Measurements from ENCODE around the gene ANKRD53. TPM values are rescaled to one million over a fixed set of nuclear protein-coding genes. Genes with fewer than 3 reads are reported as not detected.

The ANKRD53 gene
- total and polyA plus RNA-seq, 4 donors, result 0.88 to 5.0 (median 2.6) TPM

DNA sequence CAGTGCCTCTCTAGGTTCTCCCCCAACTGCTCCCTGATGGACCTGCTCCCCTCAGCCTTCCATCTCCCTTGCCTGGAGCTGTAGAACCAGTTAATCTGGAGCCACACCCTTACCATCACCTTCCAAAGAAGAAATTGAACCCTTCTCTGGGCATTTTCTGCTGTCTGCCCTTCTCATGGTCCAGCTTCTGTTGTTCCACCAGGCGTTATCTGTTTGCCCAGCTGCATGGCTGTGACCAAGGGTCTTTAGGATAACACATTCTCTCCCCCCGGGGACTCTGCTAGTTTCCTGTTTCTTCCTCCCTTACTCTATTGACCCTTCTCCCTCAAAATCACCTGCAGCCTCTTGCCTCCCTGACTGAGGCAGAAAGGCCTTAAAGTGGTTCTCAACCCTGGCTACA, 3.2 kb upstream of the ANKRD53 start:
- ATAC-seq (ENCODE audit: low FRiP score), result no peak
- Histone ChIP-seq H3K4me3 (ENCODE audit: low read length in 2 of 2) (no peak overlapping the region), H3K27ac (ENCODE audit: low read depth in 1 of 2, low read length in 2 of 2) (no peak overlapping the region), H3K27me3 (ENCODE audit: control insufficient read depth in 1 of 2, insufficient read depth in 2 of 2, low read length in 1 of 2) (no peaks in the 10 kb centered on the region), H3K36me3 (ENCODE audit: control insufficient read depth in 1 of 2, insufficient read depth in 2 of 2, low read length in 1 of 2) (no peaks in the 10 kb centered on the region), H3K4me1 (ENCODE audit: control insufficient read depth in 1 of 2, insufficient read depth in 2 of 2, low read length in 2 of 2) (no peaks in the 10 kb centered on the region), H3K9me3 (ENCODE audit: control insufficient read depth, low read length) (no peaks in the 10 kb centered on the region)
- intact Hi-C loops (cut with DNase I), result no loop called here
- WGBS, 2 donors, result 82 to 86% methylated on average over 2 of the region's 2 CpGs
- DNase-seq, result no peak

DNA sequence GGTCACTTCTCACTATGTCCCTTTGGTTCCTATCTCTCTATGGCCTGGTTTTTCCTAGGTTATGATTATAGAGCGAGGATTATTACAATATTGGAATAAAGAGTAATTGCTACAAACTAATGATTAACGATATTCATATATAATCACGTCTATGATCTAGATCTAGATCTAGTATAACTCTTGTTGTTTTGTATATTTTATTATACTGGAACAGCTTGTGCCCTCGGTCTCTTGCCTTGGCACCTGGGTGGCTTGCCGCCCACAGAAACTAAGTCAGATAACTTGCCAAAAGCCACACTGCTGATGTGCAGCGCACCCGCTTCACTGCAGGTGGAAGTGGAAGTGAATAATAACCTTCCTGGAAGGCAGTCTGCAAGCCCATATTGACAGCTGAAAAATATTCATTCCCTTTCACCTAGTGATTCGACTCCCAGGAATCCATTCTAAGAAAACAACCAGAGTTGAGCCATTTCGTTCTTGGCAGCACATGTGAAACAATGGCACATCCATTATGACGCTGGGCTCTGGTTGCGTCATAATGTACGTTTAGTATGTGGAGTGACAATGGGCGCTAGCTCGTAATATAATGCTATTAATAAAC, 725 bp upstream of the ANKRD53 start:
- ATAC-seq (ENCODE audit: low FRiP score) (peak; percentile 51), DNase-seq (no peak)
- intact Hi-C loops (cut with DNase I), result no loop called here
- 6 to 7% methylated on average over 14 of the region's 14 CpGs for WGBS, 2 donors
- Histone ChIP-seq H3K4me1 (ENCODE audit: control insufficient read depth in 1 of 2, insufficient read depth in 2 of 2, low read length in 2 of 2) (no peaks in the 10 kb centered on the region), H3K27me3 (ENCODE audit: control insufficient read depth in 1 of 2, insufficient read depth in 2 of 2, low read length in 1 of 2) (no peaks in the 10 kb centered on the region), H3K9me3 (ENCODE audit: control insufficient read depth, low read length) (no peaks in the 10 kb centered on the region), H3K27ac (ENCODE audit: low read depth in 1 of 2, low read length in 2 of 2) (peak overlapping the region in 1 of 2 donors; percentile 38), H3K36me3 (ENCODE audit: control insufficient read depth in 1 of 2, insufficient read depth in 2 of 2, low read length in 1 of 2) (no peaks in the 10 kb centered on the region), H3K4me3 (ENCODE audit: low read length in 2 of 2) (peak overlapping the region in 1 of 2 donors; percentile 40)

DNA sequence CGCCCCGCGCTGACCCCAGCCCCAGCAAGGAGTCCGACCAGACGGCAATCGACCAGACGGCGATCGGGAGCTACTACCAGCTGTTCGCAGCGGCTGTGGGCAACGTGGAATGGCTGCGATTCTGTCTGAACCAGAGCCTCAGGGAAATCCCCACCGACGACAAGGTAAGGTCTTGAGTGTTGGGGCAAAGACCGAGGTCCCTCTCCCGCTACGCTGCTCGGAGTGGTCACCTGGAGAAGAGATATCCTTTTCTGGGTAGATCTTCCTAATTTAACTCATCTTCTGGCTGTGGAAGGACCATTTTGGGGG, 704 bp downstream of the ANKRD53 start:
- Histone ChIP-seq H3K4me3 (ENCODE audit: low read length in 2 of 2) (peak overlapping the region; percentile 40 to 53), H3K27me3 (ENCODE audit: control insufficient read depth in 1 of 2, insufficient read depth in 2 of 2, low read length in 1 of 2) (no peaks in the 10 kb centered on the region), H3K4me1 (ENCODE audit: control insufficient read depth in 1 of 2, insufficient read depth in 2 of 2, low read length in 2 of 2) (no peaks in the 10 kb centered on the region), H3K27ac (ENCODE audit: low read depth in 1 of 2, low read length in 2 of 2) (peak overlapping the region in 1 of 2 donors; percentile 26), H3K36me3 (ENCODE audit: control insufficient read depth in 1 of 2, insufficient read depth in 2 of 2, low read length in 1 of 2) (no peaks in the 10 kb centered on the region), H3K9me3 (ENCODE audit: control insufficient read depth, low read length) (no peaks in the 10 kb centered on the region)
- 23% methylated on average over 19 of the region's 19 CpGs for WGBS, 2 donors
- DNase-seq (no peak), ATAC-seq (ENCODE audit: low FRiP score) (no peak)
- intact Hi-C loops (cut with DNase I), result no loop called here

DNA sequence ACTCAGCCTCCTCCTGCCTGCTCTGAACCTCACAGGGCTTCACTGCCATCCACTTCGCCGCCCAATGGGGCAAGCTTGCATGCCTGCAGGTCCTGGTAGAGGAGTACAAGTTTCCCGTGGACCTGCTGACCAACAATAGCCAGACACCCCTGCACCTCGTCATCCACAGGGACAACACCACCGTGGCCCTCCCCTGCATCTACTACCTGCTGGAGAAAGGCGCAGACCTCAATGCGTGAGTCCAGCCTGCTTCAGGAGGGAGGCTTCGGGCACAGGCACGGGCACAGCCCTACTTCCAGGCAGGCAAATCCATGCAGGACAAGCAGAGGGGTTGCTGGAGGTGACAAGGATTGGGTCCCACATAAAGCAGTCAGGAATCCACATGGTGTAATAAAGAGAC, 1.2 kb downstream of the ANKRD53 start:
- 85 to 88% methylated on average over 9 of the region's 9 CpGs for WGBS, 2 donors
- DNase-seq (no peak), ATAC-seq (ENCODE audit: low FRiP score) (no peak)
- Histone ChIP-seq H3K27ac (ENCODE audit: low read depth in 1 of 2, low read length in 2 of 2) (peak overlapping the region in 1 of 2 donors; percentile 14), H3K4me3 (ENCODE audit: low read length in 2 of 2) (no peak overlapping the region), H3K36me3 (ENCODE audit: control insufficient read depth in 1 of 2, insufficient read depth in 2 of 2, low read length in 1 of 2) (no peaks in the 10 kb centered on the region), H3K27me3 (ENCODE audit: control insufficient read depth in 1 of 2, insufficient read depth in 2 of 2, low read length in 1 of 2) (no peaks in the 10 kb centered on the region), H3K4me1 (ENCODE audit: control insufficient read depth in 1 of 2, insufficient read depth in 2 of 2, low read length in 2 of 2) (no peaks in the 10 kb centered on the region), H3K9me3 (ENCODE audit: control insufficient read depth, low read length) (no peaks in the 10 kb centered on the region)
- intact Hi-C loops (cut with DNase I), result no loop called here

DNA sequence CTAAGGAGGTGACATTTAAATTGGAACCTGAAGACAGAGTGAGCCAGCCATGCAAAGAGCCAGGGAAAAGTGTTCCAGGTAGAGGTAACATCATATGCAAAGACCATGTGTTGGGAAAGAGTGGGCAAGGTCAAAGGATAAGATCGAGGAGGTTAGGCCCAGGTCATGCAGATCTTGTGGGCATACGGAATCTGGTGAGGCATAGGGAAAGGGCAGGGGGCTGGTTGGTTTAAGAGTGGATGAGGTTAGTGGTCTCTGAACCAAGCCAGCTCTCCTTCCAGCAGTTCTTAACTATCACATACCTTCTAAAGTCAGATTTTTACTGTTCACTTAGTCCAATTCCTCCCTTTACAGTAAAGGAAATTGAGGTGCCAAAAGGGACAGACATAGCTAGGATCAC, 3.0 kb downstream of the ANKRD53 start:
- Histone ChIP-seq H3K27me3 (ENCODE audit: control insufficient read depth in 1 of 2, insufficient read depth in 2 of 2, low read length in 1 of 2) (no peaks in the 10 kb centered on the region), H3K9me3 (ENCODE audit: control insufficient read depth, low read length) (no peaks in the 10 kb centered on the region), H3K36me3 (ENCODE audit: control insufficient read depth in 1 of 2, insufficient read depth in 2 of 2, low read length in 1 of 2) (no peaks in the 10 kb centered on the region), H3K4me1 (ENCODE audit: control insufficient read depth in 1 of 2, insufficient read depth in 2 of 2, low read length in 2 of 2) (no peaks in the 10 kb centered on the region), H3K27ac (ENCODE audit: low read depth in 1 of 2, low read length in 2 of 2) (no peak overlapping the region), H3K4me3 (ENCODE audit: low read length in 2 of 2) (no peak overlapping the region)
- no peak for ATAC-seq (ENCODE audit: low FRiP score)
- WGBS, 2 donors, result 79 to 82% methylated on average over 2 of the region's 2 CpGs
- DNase-seq, result no peak
- intact Hi-C loops (cut with DNase I), result no loop called here

DNA sequence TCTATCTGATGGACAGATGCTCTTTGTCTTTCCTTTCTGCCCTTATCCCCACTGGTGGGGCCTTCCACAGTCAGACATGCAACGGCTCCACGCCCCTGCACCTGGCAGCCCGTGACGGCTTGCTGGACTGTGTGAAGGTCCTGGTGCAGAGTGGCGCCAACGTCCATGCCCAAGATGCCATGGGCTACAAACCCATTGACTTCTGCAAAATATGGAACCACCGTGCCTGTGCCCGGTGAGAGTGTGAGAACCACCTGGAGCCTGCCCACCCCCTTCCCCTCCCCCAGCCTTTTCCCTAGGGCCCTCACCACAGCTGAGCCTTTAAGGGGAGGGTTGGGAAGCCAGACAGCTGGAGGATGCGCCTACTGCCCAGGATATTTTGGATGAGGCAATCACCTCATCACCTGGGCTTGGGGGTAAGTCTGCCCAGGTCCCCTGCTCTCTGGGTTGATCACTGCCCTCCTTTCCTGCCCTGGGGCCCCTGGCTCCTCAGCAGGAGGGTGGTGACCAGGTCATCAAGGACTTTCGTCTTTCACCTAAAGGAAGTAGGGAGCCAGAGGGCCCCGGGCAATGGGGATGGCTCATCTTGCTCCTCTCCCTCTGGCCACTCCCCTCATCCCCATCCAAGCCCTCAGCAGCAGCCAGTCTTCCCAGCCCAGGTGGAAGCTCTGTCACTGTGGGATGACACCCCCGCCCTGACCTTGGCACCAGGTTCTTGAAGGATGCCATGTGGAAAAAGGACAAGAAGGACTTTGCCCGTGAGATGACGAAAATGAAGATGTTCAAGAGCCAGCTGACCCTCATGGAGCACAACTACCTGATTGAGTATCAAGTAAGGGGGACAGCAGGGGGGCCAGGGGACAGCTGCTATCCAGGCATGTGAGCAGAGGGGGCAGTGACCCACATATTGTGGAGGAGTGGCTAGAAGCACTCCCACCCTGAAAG, 3.7 kb downstream of the ANKRD53 start:
- H3K27ac ChIP-seq (ENCODE audit: low read depth in 1 of 2, low read length in 2 of 2), result no peak overlapping the region
- 85 to 88% methylated on average over 14 of the region's 14 CpGs for WGBS, 2 donors
- H3K36me3 ChIP-seq (ENCODE audit: control insufficient read depth in 1 of 2, insufficient read depth in 2 of 2, low read length in 1 of 2), result peaks cover 0 to 3% of the 10 kb centered on the region in 2 donors
- intact Hi-C loops (cut with DNase I), result no loop called here
- no peak overlapping the region for H3K4me3 ChIP-seq (ENCODE audit: low read length in 2 of 2)
- peak in 1 of 2 donors; percentile 28 for DNase-seq
- no peaks in the 10 kb centered on the region for H3K9me3 ChIP-seq (ENCODE audit: control insufficient read depth, low read length)
- ATAC-seq (ENCODE audit: low FRiP score), result no peak
- H3K27me3 ChIP-seq (ENCODE audit: control insufficient read depth in 1 of 2, insufficient read depth in 2 of 2, low read length in 1 of 2), result no peaks in the 10 kb centered on the region
- H3K4me1 ChIP-seq (ENCODE audit: control insufficient read depth in 1 of 2, insufficient read depth in 2 of 2, low read length in 2 of 2), result no peaks in the 10 kb centered on the region

DNA sequence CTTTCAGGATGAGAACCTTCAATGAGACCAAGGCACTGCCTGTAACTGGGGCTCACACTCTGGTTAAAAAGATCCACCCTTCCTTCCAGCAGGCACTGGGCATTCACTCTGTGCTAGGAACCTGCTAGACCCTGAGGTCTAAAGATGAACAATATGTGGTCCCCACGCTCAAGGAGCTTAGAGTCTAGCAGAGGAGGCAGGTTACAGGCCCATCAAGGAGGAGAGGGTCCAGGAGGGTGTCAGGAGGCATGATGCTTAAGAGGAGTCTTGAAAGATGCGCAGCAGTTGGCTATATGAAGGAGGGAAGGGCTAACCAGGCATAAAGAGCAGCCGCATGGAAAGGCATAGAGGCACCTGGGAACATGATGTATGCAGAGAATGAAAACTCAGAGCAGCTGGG, 4.5 kb downstream of the ANKRD53 start:
- no peaks in the 10 kb centered on the region for H3K9me3 ChIP-seq (ENCODE audit: control insufficient read depth, low read length)
- no peak for ATAC-seq (ENCODE audit: low FRiP score)
- H3K4me3 ChIP-seq (ENCODE audit: low read length in 2 of 2), result no peak overlapping the region
- peaks cover 0 to 3% of the 10 kb centered on the region in 2 donors for H3K36me3 ChIP-seq (ENCODE audit: control insufficient read depth in 1 of 2, insufficient read depth in 2 of 2, low read length in 1 of 2)
- peak in 1 of 2 donors; percentile 14 for DNase-seq
- 91 to 93% methylated on average over 3 of the region's 3 CpGs for WGBS, 2 donors
- H3K4me1 ChIP-seq (ENCODE audit: control insufficient read depth in 1 of 2, insufficient read depth in 2 of 2, low read length in 2 of 2), result no peaks in the 10 kb centered on the region
- H3K27ac ChIP-seq (ENCODE audit: low read depth in 1 of 2, low read length in 2 of 2), result no peak overlapping the region
- intact Hi-C loops (cut with DNase I), result no loop called here
- no peaks in the 10 kb centered on the region for H3K27me3 ChIP-seq (ENCODE audit: control insufficient read depth in 1 of 2, insufficient read depth in 2 of 2, low read length in 1 of 2)

DNA sequence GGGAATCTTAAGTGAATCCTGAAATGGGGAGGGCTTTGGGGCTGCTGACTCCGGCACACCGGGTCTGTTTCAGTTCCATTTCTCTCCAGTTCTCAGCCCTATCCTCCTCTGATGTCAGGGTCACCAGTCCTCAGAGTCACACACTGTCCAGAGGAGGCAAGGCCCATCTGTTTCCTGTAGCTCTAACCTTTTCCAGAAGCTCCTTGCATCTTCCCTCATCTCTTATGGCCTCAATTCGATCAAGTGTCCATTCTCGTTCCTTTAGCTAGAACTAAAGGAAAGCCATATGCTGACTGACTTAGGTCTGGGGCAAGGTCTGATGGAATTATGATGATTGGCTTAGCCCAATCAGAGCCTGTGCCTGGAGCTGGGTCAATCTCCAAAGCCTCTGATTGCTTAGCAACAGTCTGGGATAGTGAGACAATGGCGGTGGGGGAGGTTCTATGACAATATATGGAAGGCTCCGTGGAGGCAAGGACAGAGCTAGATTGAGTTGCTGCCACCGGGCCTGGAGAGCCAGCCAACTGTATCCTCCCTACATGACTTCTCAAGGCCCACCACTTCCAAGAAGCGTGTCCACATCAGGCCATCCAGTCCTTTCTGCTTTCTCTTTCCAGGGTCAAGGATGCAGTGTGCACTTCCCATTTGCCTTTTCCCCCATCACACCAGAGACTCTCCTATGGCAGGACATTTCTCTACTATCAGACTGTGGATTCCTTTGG, 5.2 kb downstream of the ANKRD53 start:
- Histone ChIP-seq H3K4me1 (ENCODE audit: control insufficient read depth in 1 of 2, insufficient read depth in 2 of 2, low read length in 2 of 2) (no peaks in the 10 kb centered on the region), H3K27me3 (ENCODE audit: control insufficient read depth in 1 of 2, insufficient read depth in 2 of 2, low read length in 1 of 2) (no peaks in the 10 kb centered on the region), H3K27ac (ENCODE audit: low read depth in 1 of 2, low read length in 2 of 2) (no peak overlapping the region), H3K36me3 (ENCODE audit: control insufficient read depth in 1 of 2, insufficient read depth in 2 of 2, low read length in 1 of 2) (peaks cover 0 to 5% of the 10 kb centered on the region in 2 donors), H3K4me3 (ENCODE audit: low read length in 2 of 2) (no peak overlapping the region), H3K9me3 (ENCODE audit: control insufficient read depth, low read length) (no peaks in the 10 kb centered on the region)
- 93 to 94% methylated on average over 8 of the region's 8 CpGs for WGBS, 2 donors
- ATAC-seq (ENCODE audit: low FRiP score) (no peak), DNase-seq (no peak)
- intact Hi-C loops (cut with DNase I), result no loop called here

Measured in aorta (tissue), 5 donors.